ENCODE data around the gene RNGTT.

GRCh38 chr6:88958842-88959241 is 4.6 kb downstream of the RNGTT start:
- TF ChIP-seq CTCF (IDR thresholded peaks at IDR 0.05) (no peak), POLR2A (IDR thresholded peaks at IDR 0.05) (no peak)
